DOHH2 (cell line): Measurements from ENCODE around the gene VIT.

Source experiments
- EZH2phosphoT487 ChIP-seq: fragments of 200-600 bp; sonication (generic); IDR thresholded peaks from 2 replicates; pipeline ENCODE4 v1.6.1; 2017; ENCODE audit warnings: borderline replicate concordance, mild to moderate bottlenecking, antibody characterized with exemption, low read length, moderate library complexity, mixed read lengths
- TF ChIP-seq, protein P1 (sequence below): fragments of 200-600 bp; sonication (generic); IDR thresholded peaks from one replicate; pipeline ENCODE4 v1.5.1; 2014; ENCODE audit warnings: antibody characterized with exemption, mild to moderate bottlenecking, low read depth, low read length; ENCODE audit not compliant: poor library complexity, severe bottlenecking

DNA sequence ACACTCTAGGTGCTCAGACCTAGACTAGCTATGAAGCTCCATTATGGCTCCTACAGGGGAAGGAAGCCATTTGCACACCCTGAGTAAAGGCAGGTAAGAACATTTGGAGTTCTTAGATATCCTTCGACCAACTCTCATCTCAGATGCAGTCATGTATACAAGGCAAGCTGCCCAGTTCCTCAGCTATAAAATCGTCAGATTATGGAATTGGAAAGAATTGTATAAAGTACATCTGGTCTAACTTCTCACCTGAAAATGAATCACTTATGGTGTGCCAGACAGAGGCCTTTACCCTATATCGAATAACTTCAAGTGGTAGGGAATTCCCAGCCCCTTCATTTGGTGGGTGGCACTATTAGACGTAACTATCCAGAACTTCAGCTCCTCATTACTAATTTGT, 79.3 kb downstream of the VIT start:
- TF ChIP-seq, protein P1, sequence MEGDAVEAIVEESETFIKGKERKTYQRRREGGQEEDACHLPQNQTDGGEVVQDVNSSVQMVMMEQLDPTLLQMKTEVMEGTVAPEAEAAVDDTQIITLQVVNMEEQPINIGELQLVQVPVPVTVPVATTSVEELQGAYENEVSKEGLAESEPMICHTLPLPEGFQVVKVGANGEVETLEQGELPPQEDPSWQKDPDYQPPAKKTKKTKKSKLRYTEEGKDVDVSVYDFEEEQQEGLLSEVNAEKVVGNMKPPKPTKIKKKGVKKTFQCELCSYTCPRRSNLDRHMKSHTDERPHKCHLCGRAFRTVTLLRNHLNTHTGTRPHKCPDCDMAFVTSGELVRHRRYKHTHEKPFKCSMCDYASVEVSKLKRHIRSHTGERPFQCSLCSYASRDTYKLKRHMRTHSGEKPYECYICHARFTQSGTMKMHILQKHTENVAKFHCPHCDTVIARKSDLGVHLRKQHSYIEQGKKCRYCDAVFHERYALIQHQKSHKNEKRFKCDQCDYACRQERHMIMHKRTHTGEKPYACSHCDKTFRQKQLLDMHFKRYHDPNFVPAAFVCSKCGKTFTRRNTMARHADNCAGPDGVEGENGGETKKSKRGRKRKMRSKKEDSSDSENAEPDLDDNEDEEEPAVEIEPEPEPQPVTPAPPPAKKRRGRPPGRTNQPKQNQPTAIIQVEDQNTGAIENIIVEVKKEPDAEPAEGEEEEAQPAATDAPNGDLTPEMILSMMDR = no peak
- no peak for TF ChIP-seq EZH2phosphoT487
